Breast epithelium (tissue), 3 donors: Measurements from ENCODE around the gene SSR3.

Source experiments
- POLR2A ChIP-seq: fragments of 450-650 bp; IDR thresholded peaks from one replicate; pipeline ENCODE4 v1.6.1; 2016; ENCODE audit warnings: antibody characterized with exemption, mild to moderate bottlenecking, moderate library complexity
- POLR2AphosphoS5 ChIP-seq, 3 donors: sonication (generic); formaldehyde crosslinking; IDR thresholded peaks; one replicate each; pipeline ENCODE4 v1.6.1; 2017; ENCODE audit warnings: antibody characterized with exemption in 3 of 3

DNA sequence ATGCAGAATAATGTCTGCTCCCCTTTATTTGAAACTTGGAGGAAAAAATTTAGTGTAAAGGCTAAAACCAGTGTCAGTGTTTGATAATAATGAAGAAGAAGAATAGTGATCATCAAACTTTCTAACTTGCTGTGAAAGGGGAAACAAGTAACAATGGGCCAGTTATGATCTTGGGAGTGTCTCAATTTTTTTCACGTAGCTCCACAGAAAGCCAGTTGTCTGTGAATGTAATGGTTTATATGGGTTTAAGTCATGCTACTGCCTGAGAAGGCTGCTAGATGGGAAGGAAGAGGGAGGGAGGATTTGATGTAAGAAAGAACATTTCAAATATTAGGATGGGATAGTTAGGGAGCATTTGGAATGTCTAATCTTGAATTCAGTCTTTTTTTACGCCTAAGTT is 21.1 kb upstream of the SSR3 start:
- TF ChIP-seq POLR2A: no peak
- TF ChIP-seq POLR2AphosphoS5 (IDR thresholded peaks at IDR 0.05): no peak
